Activated CD4-positive, alpha-beta T cell treated with anti-CD3 and anti-CD28 coated beads, Interleukin-2, amount 50 U/mL, for 4 hours (primary cell): ENCODE data around the gene PLEKHM1.

Experiments
- DNase-seq, 2 experiments: peaks; one replicate each; pipeline ENCODE4 v3.0.0-alpha.2; 2020

The PLEKHM1 gene

DNA sequence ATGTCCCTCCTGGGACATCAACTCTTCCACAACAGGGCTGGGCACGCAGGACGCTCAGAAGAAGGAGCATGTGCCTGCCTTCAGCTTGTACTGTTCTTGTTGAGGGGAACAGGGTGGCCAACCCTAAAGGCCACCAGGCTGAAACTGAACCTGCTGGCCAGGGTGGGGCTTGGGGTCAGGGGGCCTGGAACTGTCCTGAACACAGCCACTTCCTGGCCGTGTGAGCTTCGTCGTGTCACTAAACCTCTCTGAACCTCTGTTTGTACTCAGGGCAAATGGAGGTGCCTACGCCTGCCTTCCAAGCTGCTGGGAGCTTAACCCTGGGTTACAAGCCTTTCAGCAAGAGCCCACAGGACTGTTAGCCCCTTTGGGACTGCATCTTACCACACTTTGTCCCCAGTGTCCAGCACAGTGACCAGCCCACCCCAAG is 64.5 kb downstream of the PLEKHM1 start:
- DNase-seq, result no peak

DNA sequence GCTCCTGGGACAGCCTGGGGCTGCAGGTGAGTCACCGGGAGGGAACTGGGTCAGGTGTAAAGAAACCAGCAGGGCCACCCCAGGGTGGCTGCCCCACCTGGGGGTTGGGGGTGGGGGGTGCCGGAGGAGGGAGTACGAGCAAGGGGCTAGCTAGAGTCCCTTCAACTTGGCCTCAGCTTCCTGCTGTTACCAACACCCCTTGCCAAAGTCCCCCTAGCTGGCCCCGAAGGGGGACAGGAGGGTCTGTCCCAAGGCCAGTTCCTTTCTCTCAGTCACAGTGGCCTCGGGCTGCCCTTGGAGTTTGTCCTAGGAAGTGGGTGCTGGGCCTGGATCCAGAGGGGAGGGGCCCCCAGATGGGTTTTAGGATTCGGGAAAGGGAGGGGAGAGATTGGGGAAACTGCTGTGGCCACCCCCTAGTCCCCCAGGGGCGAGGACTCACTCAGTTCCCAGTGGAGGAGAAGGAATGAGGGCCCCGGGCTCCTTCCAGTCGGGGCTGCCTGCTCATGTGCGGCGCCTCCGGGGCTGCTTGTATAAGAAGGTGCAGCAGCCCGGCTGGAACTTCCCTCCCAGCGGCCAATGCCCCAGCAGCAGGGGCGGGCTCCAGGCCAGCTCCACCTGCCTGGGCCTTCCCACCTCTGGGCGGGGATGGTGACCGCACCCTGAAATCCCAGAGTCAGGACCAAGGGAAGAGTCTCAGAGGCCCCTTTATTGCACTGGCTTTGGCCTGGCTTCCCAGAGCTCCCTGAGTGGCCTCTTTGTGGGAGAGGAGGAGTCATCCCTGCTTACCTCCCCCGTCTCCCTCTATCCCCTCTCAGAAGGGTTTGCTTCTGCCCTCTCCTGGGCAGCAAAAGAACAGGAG is 65.2 kb downstream of the PLEKHM1 start:
- no peak for DNase-seq

DNA sequence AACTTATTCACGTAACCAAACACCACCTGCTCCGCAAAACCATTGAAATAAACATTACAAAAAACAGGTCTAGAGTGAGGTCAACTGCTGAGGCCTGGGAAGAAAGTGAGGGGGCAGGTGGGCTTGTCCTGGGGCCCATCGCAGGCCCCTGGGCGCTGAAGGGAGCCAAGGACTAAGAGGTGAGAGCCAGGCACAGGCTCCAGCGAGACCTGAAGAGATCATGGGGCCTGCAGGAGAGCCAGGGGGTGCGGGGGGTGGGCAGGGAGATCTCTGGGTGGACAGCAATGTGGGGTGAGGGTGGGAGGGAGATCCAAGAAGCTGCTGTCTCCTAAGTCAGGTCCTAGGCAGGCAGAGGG is 65.8 kb downstream of the PLEKHM1 start:
- no peak for DNase-seq

DNA sequence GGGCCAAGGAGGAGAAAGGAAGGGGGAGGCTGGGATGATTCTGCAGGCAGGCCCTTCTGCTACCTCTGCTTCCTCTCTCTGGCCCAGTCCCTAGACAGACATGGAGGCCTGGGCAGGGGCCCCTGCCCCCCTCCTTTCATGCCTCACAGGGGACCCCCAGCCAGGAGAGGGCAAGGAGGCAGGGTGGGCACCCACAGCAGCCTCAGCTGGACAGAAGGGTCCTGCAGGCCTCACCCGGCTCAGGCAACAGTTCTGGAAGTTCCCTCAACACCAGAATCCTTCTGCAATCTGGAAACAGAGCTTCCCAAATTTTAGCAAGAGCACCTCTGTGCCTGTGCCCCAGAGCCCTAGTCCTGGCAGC is 66.6 kb downstream of the PLEKHM1 start:
- DNase-seq, result no peak

DNA sequence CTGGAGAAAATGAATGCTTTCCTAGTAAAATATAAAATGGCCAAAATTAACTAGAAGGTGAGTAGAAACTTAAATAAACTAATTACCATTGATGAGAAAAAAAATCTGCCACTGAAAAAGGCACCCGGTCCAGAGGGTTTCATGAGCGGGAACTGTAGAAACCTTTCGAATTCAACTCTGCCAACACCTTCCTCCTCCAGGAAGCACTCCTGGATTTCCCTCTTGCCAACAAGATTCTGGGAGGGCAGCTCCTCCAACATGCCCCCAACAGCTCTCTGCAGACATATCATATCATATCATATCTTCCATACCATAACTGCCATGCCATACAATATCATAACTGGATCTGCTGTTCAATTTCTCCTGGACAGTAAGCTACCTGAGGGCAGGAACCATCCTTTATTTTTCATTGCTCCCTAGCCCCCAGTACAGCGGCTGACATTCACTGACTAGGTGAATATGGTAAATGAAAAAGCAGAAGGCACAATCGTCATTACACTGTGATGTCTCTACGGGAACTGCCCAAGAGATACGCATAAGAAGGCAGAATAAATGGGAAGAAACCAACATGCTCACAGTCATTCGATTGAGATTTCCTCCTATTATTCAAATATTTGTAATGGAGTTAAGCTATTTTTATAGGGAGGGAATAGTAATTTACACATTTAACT is 67.1 kb downstream of the PLEKHM1 start:
- no peak for DNase-seq

DNA sequence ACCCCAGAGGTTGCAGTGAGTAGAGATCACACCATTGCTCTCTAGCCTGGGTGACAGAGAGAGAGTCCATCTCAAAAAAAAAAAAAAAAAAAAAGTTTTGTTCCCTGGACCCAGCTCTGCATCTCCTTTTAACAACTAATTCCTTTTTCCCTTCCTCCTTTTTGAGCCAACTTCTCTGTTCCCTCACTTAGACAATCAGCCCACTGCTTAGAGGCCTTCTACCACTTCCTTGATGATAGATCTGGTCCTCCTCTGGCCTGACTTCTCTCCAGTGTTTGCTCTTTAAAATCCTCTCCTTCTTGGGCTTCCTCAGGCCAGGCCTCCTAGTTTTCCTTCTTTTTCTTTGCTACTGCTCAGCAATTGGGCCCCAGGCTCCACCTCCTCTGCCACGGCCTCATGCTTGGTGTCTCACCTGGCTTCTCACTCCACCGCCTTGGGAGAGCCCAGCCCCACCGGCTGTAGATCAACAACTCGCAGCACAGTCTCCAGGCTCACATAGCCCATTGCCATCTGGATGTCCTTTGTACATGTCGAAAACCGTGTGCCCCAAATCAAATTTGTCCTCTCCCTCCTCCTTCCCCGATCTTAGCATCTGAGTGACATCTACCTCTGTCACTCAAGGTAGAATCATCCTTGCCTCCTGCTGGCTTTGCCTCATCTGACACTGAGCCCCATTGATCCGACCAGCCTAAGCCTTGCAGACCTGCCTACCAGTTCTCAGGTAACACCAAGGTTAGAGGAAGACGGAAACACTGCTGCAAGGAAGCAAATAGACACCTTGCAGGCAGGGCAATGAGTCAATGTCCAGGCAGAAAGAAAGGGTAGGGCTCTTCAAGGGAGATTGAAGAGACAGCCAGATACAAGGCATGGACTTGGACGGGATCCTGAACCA is 75.3 kb downstream of the PLEKHM1 start:
- DNase-seq, result no peak

DNA sequence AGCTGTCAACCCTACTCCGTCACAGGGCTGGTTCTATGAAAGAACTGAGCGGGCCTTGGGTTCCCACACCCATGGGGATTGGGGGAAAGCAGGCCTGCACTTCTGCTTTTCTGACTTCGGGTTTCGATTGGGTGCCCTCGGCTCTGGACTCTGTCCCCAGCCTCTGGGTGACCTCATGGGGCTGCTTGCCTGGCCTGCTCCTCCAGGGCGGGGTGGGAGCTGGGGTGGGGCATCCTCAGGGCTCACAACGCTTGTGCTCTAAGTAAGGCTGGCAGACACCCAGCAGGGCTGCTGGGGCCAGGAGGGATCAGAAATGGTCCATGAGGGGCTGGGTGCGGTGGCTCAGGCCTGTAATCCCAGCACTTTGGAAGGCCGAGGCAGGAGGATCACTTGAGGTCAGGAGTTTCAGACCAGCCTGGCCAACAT is 77.0 kb downstream of the PLEKHM1 start:
- no peak for DNase-seq

DNA sequence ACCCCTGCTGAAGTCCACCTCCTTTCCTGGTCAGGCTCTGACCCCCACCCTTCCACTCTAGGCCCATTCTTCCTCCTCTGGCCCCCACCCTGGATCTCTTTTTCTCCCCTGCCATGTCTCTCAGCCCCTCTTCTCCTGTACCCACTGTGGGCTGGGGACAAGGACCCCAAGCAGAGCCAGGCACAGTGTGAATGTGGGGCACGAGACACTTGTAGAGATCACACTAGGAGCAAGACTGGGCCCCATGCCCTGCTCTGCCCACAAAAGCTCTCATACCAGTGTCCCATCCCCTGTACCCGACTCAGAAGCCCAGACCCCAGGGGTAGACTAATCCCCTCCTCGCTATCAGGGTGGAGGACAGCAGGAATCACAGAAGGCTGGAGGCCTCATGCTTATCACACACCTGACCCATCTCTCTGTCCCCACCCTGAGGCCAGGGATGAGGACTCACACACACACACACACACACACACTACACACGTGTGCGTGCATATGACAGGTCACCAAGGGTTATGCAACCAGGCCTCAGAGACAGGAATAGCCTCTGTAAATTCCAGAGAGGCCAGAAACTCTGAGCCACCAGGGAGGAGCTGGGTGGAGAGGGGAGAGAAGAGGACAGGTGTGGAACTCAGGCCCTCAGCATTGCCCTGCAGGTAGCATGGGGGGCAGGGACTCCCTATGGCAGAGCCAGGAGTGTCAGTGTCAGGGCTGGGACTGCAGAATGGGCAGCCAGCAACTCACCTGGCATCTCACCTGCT is 79.0 kb downstream of the PLEKHM1 start:
- DNase-seq, result no peak

DNA sequence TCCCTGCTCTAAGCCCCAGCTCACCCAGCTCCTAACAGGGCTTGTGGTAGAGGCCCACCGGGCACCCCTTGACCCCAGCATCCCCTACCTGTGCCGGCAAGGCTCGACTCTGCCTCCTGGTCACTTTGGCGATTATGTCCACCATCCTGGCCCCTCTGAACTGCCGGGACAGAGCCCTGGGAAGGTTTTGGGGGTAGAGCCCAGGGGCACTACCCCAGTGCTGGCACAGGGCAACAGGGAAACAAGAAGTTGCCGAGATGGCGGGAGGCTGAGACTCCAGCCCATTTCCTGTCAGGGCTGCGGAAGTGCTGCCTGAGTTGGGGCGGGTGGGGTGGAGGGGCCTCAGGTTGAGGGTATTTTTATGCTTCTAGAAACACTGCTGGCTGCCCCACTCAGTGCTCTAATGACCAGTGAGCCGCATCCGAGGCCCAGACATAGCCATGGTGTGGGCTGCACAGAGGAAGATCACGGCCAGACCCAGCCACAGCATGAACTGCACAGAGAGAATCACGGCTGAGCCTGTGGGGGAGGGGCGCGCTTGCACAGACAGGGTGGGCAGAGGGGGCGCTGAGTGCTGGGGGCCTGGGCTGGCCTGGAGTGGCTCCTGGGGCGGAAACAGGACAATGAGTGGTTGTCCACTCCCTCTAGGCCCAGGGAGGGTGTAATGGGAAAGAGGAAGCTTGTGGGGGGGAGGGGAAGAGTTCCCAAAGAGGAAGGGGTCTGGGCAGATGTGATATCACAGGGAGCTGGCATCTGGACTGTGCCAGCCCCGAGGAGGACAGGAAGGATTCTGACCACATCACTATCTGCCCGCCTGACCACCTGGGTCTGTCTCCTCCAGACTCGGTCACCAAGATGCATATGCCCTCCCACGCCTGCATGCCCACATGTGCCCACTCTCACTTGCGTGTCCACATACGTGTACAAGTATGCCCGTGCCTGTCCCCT is 80.1 kb downstream of the PLEKHM1 start:
- peak; percentile 43 to 46 for DNase-seq

DNA sequence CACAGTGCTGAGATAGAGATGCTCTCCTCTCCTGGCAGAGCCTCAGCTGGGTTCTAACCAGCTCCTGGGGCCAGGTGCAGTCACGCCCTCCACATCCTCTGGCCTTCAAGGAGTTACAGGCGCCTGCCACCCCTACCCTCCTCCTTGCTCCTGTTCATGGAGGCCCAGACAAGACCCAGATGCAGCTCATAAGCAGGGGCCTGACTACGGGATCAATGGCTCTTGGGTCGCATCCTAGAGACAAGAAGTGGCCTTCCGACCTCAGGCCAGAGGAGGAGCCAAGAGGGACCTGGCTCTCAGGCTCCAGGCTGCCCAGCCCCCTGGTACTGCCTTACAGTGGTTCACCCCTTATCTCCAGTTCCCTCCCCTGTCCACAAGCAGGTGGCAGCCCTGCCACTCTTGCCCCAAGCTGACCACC is 80.9 kb downstream of the PLEKHM1 start:
- no peak for DNase-seq

DNA sequence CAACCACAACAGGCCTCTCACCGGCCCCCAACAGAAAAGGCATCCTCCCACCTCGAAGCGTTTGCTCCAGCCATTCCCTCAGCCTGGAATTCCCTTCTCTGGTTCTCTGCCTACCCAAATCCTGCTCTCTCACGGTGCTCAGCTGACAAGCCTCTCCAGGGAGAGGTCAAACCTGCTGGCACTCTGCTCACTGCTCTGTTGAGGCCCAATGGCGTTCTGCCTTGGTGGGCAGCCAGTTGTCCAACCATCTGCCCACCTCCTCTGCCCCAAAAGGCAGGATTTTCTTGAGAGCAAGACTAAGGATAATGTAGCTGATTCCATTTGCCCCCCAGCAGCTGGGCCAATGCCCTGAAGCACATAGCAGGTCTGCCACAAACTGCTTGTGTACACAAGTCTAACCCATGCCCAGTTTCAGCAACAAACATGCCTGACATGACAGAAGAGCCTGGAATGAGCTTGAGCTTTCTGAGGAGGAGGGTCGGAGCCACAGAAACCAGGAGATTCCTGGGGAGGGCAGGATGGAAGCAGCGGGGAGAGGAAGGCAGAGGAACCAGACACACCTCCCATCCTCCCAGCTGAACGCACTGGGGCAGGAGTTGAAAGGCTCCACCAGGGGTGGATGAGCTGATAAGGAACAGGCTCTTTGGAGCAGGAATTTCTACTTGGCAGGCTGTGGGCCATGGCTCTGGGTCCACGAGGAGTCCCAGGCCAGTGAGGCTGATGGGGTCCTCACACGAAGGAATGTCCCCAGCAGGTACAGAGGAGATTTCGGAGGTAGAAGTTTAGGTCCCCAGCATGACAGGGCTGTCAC is 81.7 kb downstream of the PLEKHM1 start:
- DNase-seq, result no peak

DNA sequence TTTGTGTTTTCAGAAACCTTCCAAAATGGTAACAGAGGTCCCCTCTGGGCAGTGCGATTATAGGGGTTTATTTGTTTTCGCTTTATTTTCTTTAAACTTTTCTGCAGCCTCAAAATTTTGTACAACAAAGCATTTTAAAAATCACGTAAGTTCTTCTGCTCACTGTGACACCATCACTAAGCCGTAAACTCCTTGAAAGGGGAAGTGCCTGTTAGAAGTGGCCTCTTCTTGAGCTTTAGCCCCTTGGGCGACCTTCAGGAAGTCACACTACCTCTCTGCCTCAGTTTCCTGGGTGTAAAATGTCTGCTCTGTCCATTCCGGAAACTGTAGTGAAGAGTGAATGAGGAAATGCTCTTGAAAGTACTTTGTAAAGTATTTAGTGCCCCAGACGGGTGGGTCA is 84.4 kb downstream of the PLEKHM1 start:
- DNase-seq, result no peak

DNA sequence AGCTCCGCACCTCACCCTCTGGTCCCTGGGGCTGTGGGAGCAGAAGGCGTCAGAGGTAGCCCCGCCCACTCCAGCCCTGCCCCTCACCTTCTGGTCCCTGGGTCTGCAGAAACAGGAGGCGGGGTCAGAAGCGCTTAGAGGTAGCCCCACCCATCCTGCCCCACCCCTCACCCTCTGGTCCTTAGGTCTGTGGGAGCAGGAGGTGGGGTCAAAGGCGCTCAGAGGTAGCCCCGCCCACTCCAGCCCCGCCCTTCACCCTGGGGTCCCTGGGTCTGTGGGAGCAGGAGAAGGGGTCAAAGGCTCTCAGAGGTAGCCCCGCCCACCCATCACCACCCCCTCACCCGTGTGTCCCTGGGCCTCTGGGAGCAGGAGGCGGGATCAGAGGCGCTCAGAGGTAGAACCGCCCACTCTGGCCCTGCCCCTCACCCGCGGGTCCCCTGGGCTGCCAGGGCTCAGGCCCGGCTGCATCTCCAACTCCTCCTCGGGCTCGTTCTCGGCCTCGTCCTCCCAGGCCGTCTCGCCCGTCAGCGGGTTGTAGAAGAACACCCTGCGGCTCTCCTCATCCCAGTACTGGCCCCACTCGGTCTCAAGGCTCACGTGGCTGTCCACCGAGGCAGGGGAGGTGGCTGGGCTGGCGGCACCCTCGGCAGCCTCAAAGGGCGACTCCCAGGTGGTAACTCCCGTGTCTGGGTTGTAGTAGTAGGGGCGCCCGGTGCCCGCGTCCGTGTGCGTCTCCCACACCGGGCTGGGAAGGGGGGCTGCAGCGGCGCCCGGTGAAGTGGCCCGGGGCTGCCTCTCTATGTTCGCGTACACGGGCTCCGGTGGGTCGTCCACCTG is 85.1 kb downstream of the PLEKHM1 start:
- DNase-seq, result no peak

DNA sequence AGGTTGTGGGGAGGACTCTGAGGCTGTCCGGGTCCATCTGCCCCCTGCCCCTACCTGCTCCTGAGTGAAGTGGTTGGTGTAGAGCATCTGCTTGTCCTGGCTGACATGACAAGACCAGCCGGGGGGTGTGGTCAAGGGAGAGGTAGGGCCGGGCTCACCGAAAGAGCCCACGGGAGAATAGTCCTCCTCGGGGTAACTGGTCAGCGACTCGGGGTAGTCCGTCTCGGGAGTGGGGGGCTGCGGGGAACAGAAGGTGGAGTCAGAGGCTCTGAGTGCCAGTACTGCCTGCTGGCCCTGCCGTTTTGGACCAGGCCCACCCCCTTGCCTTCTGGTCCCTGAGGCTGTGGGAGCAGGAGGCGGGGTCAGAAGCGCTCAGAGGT is 85.7 kb downstream of the PLEKHM1 start:
- no peak for DNase-seq

DNA sequence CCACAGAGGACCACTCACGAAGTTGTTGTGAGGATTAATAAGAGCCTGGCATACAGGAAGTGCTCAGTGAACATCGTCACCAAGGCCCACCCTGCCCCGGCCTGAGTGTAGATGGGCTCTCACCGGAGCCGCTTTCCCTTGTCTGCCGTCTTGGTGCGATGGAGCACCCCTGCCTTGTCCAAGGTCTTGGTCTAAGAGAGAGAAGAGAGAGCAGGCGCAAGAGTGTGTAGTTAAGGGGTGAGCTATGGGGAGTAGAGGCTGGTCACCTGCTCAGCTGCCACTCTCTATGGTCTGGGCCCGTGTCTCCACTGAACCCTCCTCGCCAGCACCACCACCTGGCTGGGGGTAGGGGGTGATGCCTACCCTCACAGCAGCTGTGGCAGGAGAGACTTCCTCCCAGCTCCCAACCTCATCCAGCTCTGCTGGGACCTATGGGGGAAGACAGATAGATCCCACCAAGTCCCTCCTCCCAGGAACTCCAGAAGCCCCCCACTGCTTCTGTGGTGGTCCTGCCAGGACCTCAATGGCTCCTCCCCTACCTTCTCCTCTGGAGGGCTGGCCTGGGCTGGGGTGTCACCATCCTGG is 86.5 kb downstream of the PLEKHM1 start:
- no peak for DNase-seq

DNA sequence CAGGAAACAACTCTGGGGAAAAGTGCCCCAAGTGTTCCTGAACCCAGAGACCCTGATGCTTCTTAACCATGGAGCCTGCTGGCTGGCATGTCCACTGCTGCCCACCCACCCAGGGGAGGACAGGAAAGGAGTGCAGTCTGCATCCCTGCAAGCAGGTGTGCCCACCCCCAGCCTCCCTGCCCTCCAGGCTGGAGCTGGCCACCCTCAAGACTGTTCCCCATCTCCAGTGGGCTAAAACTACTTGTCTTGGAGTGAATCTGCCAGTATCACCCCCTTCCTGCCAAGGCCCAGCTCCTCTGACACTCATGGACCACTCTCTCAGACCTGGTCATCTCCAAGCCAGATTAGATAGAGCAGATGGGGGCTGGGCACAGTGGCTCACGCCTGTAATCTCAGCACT is 87.6 kb downstream of the PLEKHM1 start:
- DNase-seq, result no peak

DNA sequence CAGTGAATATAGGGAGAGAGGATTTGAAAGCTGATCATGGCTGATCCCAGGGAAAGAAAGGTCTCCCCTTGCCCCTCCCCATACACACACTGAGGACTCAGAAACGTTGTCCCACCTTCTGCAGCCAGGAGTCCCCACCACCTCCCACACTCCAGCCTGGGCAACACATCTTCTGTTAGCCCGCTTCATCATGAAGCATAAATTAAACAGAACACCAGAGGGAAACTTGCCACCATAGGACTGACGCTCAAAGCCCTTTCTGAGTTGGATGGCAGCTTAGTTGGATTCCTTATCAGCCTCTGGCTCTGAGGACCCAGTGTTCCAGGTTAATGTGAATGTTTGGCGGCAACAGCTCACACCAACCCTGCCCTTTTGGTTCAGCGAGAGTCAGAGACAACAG is 91.7 kb downstream of the PLEKHM1 start:
- no peak for DNase-seq

DNA sequence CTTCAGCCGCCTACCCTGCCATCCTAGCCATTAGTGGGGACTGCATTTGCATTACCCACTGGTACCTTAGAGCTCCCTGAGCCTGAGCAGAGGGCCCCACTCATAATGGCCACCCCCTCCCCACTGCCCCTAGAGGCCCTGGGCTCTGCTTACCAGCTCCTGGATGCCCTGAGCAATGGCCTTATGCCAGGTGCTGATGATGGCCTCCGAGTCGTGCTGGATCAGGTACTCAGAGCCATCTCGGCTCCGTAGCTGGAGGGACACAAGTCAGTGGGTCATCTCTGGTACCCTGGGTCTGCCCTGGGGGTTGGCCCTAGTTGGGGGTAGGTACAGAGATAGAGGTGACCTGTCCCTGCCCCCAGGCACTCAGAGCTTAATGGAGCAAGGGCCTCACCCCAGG is 92.7 kb downstream of the PLEKHM1 start:
- no peak for DNase-seq

DNA sequence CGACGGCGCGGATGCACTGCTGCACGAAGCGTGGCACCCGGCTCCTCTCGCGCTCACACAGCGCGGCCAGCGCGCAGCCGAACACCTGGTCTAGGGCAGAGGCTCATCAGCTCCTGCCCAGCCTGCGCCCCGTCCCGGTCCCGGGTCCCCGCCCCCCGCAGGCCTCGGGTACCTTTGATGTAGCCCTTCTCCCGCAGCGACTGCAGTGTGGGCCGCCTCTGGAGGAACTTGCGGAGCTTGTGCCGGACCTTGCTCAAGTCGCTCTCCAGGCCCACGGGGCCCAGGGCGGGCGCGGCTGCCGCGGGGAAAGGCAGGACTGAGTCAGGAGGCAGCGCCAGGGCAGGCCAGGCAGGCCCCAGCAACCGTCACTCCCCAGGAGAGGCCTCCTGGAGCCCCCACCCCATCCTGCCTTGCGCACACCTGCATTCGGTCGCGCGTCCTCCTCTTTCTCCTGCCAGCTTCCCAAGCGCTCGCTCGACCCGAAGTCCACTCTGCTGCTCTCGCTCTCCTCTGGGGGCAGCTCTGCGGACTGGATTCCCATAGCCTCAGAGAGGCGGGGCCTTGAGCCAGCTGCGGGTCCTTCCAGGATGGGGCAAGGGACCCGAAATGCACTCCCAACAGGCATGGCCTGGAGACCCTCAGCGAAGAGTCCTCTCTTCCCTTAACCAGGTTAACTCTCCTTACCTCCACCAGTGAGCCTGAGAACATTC is 93.9 kb downstream of the PLEKHM1 start:
- no peak for DNase-seq
